ENCODE data around the gene TH. TPM values are rescaled to one million over a fixed set of nuclear protein-coding genes. Genes with fewer than 3 reads are reported as not detected.

The TH gene
- total RNA-seq (2014; rRNA removed; shearing (Covaris generic)) = not detected in 2 replicates
- total RNA-seq (2022) = not detected in 2 replicates
- not detected for Bru-seq, nascent RNA
- not detected for BruChase-seq, experiment 1, labeled RNA remaining after a 6-hour chase
- BruChase-seq, experiment 2, labeled RNA remaining after a 2-hour chase = not detected
- long read RNA-seq = 0 reads

- Histone ChIP-seq H3K9me2 (ENCODE audit: insufficient read depth, low read length) (no peaks in the 10 kb centered on the region), H3K79me2 (ENCODE audit: insufficient read depth, low read depth, low read length) (no peaks in the 10 kb centered on the region), H3K4me2 (ENCODE audit: low read length) (no peak within 1 kb of the TSS), H3K9me3 (ENCODE audit: low read length) (no peaks in the 10 kb centered on the region), H3K4me1 (ENCODE audit: insufficient read depth, low read length, poor library complexity, severe bottlenecking) (no peaks in the 10 kb centered on the region), H3K36me3 (ENCODE audit: insufficient read depth, low read length) (no peaks in the 10 kb centered on the region), H3K27ac (ENCODE audit: low read depth, low read length, poor library complexity, severe bottlenecking) (no peak within 1 kb of the TSS), H3K4me3 (ENCODE audit: low read depth, low read length, poor library complexity, severe bottlenecking) (no peak within 1 kb of the TSS), H4K20me1 (ENCODE audit: insufficient read depth, low read length) (no peaks in the 10 kb centered on the region), H2AFZ (ENCODE audit: low read length) (no peak within 1 kb of the TSS)
- TF ChIP-seq, protein P1, sequence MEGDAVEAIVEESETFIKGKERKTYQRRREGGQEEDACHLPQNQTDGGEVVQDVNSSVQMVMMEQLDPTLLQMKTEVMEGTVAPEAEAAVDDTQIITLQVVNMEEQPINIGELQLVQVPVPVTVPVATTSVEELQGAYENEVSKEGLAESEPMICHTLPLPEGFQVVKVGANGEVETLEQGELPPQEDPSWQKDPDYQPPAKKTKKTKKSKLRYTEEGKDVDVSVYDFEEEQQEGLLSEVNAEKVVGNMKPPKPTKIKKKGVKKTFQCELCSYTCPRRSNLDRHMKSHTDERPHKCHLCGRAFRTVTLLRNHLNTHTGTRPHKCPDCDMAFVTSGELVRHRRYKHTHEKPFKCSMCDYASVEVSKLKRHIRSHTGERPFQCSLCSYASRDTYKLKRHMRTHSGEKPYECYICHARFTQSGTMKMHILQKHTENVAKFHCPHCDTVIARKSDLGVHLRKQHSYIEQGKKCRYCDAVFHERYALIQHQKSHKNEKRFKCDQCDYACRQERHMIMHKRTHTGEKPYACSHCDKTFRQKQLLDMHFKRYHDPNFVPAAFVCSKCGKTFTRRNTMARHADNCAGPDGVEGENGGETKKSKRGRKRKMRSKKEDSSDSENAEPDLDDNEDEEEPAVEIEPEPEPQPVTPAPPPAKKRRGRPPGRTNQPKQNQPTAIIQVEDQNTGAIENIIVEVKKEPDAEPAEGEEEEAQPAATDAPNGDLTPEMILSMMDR (conservative IDR thresholded peaks at IDR 0.05; ENCODE audit: low read length) = no peak
- TF ChIP-seq EZH2phosphoT487 (IDR thresholded peaks at IDR 0.05; ENCODE audit: borderline replicate concordance, low read depth, low read length) = no peak
- intact Hi-C loops (cut with micrococcal nuclease; ENCODE audit: unreplicated experiment) = loop anchor here (5.0 kb wide), 1 partner anchor 464 kb away; no protein-coding TSS in a partner anchor
- DNase-seq (ENCODE audit: low spot score) = no peak
- BruUV-seq (replicated peaks) = no TSS peak
- CTCF ChIA-PET (ENCODE audit: unreplicated experiment) = no interaction called here
- POLR2A ChIA-PET = no interaction called here
Observed at GRCh38 chr11:2171591-2172003, at the start of gene TH. TH (minus strand) TSS chr11:2171815; CDS start chr11:2171786, 29 bp downstream.

DNA sequence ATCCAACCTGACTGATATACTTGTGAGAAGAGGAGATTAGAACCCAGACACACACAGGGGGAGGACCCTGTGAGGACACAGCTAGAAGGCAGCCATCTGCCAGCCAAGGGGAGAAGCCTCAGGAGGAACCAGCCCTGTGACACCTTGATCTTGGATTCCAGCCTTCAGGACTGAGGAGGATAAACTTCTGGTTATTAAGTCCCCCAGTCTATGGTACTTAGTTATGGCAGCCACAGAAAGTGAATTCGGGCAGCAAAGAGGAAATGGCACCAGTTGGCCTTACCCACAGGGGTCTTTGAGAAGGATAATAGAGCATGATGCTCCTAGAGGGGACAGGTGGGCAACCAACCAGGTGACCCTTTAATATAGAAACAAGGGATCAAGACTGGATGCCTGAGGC, 49.4 kb upstream of the TH start:
- Histone ChIP-seq H3K9me3 (ENCODE audit: low read length) (no peaks in the 10 kb centered on the region), H3K4me1 (ENCODE audit: insufficient read depth, low read length, poor library complexity, severe bottlenecking) (no peaks in the 10 kb centered on the region), H2AFZ (ENCODE audit: low read length) (no peak overlapping the region), H3K27ac (ENCODE audit: low read depth, low read length, poor library complexity, severe bottlenecking) (no peak overlapping the region), H3K4me3 (ENCODE audit: low read depth, low read length, poor library complexity, severe bottlenecking) (no peak overlapping the region), H3K79me2 (ENCODE audit: insufficient read depth, low read depth, low read length) (no peaks in the 10 kb centered on the region), H3K36me3 (ENCODE audit: insufficient read depth, low read length) (no peaks in the 10 kb centered on the region), H4K20me1 (ENCODE audit: insufficient read depth, low read length) (no peaks in the 10 kb centered on the region), H3K9me2 (ENCODE audit: insufficient read depth, low read length) (no peaks in the 10 kb centered on the region), H3K4me2 (ENCODE audit: low read length) (no peak overlapping the region)
- TF ChIP-seq, protein P1 (conservative IDR thresholded peaks at IDR 0.05; ENCODE audit: low read length) = no peak
- TF ChIP-seq EZH2phosphoT487 (IDR thresholded peaks at IDR 0.05; ENCODE audit: borderline replicate concordance, low read depth, low read length) = no peak
- BruUV-seq (replicated peaks) = no TSS peak
- ChIA-PET CTCF (ENCODE audit: unreplicated experiment) (no interaction called here), POLR2A (no interaction called here)
- intact Hi-C loops (cut with micrococcal nuclease; ENCODE audit: unreplicated experiment) = no loop called here
- no peak for DNase-seq (ENCODE audit: low spot score)

- Histone ChIP-seq H3K4me3 (ENCODE audit: low read depth, low read length, poor library complexity, severe bottlenecking) (no peak overlapping the region), H3K9me2 (ENCODE audit: insufficient read depth, low read length) (no peaks in the 10 kb centered on the region), H3K36me3 (ENCODE audit: insufficient read depth, low read length) (no peaks in the 10 kb centered on the region), H3K9me3 (ENCODE audit: low read length) (no peaks in the 10 kb centered on the region), H3K4me2 (ENCODE audit: low read length) (no peak overlapping the region), H3K4me1 (ENCODE audit: insufficient read depth, low read length, poor library complexity, severe bottlenecking) (no peaks in the 10 kb centered on the region), H4K20me1 (ENCODE audit: insufficient read depth, low read length) (no peaks in the 10 kb centered on the region), H3K27ac (ENCODE audit: low read depth, low read length, poor library complexity, severe bottlenecking) (no peak overlapping the region), H2AFZ (ENCODE audit: low read length) (no peak overlapping the region), H3K79me2 (ENCODE audit: insufficient read depth, low read depth, low read length) (no peaks in the 10 kb centered on the region)
- DNase-seq (ENCODE audit: low spot score) = no peak
- BruUV-seq (replicated peaks) = no TSS peak
- CTCF ChIA-PET (ENCODE audit: unreplicated experiment) = no interaction called here
- POLR2A ChIA-PET = no interaction called here
- intact Hi-C loops (cut with micrococcal nuclease; ENCODE audit: unreplicated experiment) = no loop called here
- TF ChIP-seq, protein P1 (conservative IDR thresholded peaks at IDR 0.05; ENCODE audit: low read length) = no peak
- TF ChIP-seq EZH2phosphoT487 (IDR thresholded peaks at IDR 0.05; ENCODE audit: borderline replicate concordance, low read depth, low read length) = no peak
Observed at GRCh38 chr11:2220173-2220771, 48.7 kb upstream of the TH start.

Data from OCI-LY7 (cell line).